ENCODE results near the gene OTUD4.

DNA sequence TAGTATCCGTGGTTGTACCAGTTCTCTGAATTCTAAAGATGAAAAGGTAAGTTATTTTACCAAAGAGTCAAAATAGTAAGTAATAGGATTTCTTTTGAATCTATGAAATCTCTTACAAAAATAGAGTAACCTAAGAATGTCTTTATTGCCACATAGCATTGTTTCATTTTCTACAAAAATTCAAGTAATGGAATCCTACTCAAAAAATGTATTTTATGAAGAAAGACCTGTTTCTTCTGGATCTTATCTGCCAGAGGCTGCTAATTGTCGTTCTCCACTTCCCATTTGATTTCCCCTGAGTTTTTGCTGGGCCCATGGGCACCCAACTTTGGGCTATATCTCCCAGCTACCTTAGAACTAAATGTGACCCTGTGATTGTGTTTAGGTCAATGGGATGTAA, 3.2 kb upstream of the OTUD4 start:
- TF ChIP-seq, protein P1, sequence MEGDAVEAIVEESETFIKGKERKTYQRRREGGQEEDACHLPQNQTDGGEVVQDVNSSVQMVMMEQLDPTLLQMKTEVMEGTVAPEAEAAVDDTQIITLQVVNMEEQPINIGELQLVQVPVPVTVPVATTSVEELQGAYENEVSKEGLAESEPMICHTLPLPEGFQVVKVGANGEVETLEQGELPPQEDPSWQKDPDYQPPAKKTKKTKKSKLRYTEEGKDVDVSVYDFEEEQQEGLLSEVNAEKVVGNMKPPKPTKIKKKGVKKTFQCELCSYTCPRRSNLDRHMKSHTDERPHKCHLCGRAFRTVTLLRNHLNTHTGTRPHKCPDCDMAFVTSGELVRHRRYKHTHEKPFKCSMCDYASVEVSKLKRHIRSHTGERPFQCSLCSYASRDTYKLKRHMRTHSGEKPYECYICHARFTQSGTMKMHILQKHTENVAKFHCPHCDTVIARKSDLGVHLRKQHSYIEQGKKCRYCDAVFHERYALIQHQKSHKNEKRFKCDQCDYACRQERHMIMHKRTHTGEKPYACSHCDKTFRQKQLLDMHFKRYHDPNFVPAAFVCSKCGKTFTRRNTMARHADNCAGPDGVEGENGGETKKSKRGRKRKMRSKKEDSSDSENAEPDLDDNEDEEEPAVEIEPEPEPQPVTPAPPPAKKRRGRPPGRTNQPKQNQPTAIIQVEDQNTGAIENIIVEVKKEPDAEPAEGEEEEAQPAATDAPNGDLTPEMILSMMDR (IDR thresholded peaks at IDR 0.05) = no peak
- TF ChIP-seq POLR2AphosphoS5 (IDR thresholded peaks at IDR 0.05) = no peak
- no peak for TF ChIP-seq EP300 (IDR thresholded peaks at IDR 0.05)
